HG02973 (cell line): ENCODE data around the gene FIBCD1.
"Not testable (repeated sequence)": the region's sequence is repeated elsewhere in the genome, so short reads cannot be mapped to it uniquely, and the experiment has no call there.

Experiments used
- ATAC-seq: cut with Tn5 transposase; IDR thresholded peaks from one replicate; pipeline ENCODE4 v1.9.1; 2021; ENCODE audit warnings: moderate library complexity; ENCODE audit not compliant: unreplicated experiment

Gene FIBCD1

GRCh38 chr9:130955947-130956621 lies 17.0 kb upstream of the FIBCD1 start:
- no peak for ATAC-seq

- ATAC-seq = not testable (repeated sequence)
These were observed 15.9 kb upstream of the FIBCD1 start for GRCh38 chr9:130954925-130955324.

GRCh38 chr9:130954317-130954716 lies 15.3 kb upstream of the FIBCD1 start:
- ATAC-seq = no peak

GRCh38 chr9:130952065-130952762 lies 13.2 kb upstream of the FIBCD1 start:
- ATAC-seq = no peak

GRCh38 chr9:130950039-130950311 lies 10.9 kb upstream of the FIBCD1 start:
- ATAC-seq = no peak

- no peak for ATAC-seq
These were observed 10.4 kb upstream of the FIBCD1 start for GRCh38 chr9:130949188-130950038.

GRCh38 chr9:130948266-130948665 lies 9.2 kb upstream of the FIBCD1 start:
- no peak for ATAC-seq

GRCh38 chr9:130947618-130948140 lies 8.6 kb upstream of the FIBCD1 start:
- no peak for ATAC-seq

- ATAC-seq = no peak
These were observed 7.9 kb upstream of the FIBCD1 start for GRCh38 chr9:130946766-130947617.

GRCh38 chr9:130945173-130945572 lies 6.1 kb upstream of the FIBCD1 start:
- no peak for ATAC-seq

- ATAC-seq = no peak
These were observed 5.5 kb upstream of the FIBCD1 start for GRCh38 chr9:130944510-130945058.

- ATAC-seq = no peak
These were observed 4.7 kb upstream of the FIBCD1 start for GRCh38 chr9:130943777-130944176.

GRCh38 chr9:130943221-130943620 lies 4.2 kb upstream of the FIBCD1 start:
- ATAC-seq = no peak

- no peak for ATAC-seq
These were observed 3.6 kb upstream of the FIBCD1 start for GRCh38 chr9:130942679-130943078.

GRCh38 chr9:130942084-130942483 lies 3.0 kb upstream of the FIBCD1 start:
- ATAC-seq = no peak

- ATAC-seq = no peak
These were observed 1.9 kb upstream of the FIBCD1 start for GRCh38 chr9:130940693-130941576.

GRCh38 chr9:130940027-130940549 lies 1.0 kb upstream of the FIBCD1 start:
- ATAC-seq = no peak

GRCh38 chr9:130939405-130940026 lies 469 bp upstream of the FIBCD1 start:
- no peak for ATAC-seq

- no peak for ATAC-seq
These were observed 829 bp downstream of the FIBCD1 start for GRCh38 chr9:130938184-130938651.
